ENCODE data around the gene MEGF6.

MEGF6 gene

DNA sequence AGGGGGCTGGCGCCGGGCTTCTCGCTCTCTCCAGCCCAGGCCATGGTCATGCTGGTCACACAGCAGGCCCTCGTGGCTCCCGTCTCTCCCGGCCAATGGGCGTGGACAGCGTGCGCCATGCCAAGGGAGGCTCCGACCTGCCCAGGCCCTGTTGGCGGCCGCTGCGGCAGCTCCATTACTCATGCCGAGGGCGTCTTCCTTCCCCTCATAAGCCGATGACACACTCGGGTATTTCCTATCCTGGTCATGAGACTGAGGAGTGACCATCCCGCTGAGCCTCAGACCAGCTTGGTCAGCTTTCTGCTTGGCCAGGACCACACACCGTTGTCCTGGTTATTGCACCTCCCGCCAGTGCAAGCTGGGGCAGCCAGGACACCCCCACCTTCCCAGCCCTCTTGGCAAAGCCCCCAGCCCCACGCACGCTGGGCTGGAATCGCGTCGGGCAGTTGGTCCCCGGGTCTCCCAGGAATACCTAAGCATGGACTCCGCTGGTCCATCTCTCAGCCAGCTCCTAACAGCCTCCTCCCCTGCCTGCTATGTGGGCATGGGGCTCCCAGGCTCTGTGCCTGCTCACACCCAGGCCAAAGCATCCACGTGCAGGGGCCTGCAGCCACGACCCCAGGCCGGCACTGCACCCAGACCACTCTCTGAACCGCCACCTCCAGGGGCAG, 107.0 kb downstream of the MEGF6 start:
- Histone ChIP-seq H3K27ac (no peak overlapping the region), H3K36me3 (no peaks in the 10 kb centered on the region), H3K27me3 (ENCODE audit: insufficient read depth, low read depth, severe bottlenecking) (no peaks in the 10 kb centered on the region), H3K9me3 (ENCODE audit: severe bottlenecking) (no peaks in the 10 kb centered on the region), H3K4me3 (ENCODE audit: low read depth, low read length) (no peak overlapping the region)
- TF ChIP-seq CTCF (IDR thresholded peaks at IDR 0.05; ENCODE audit: low read depth, low read length), result no peak
- DNase-seq, result no peak

GRCh38 chr1:3503525-3503886, 107.8 kb downstream of the MEGF6 start:
- H3K4me3 ChIP-seq (ENCODE audit: low read depth, low read length), result no peak overlapping the region
- TF ChIP-seq CTCF (IDR thresholded peaks at IDR 0.05; ENCODE audit: low read depth, low read length), result no peak
- no peak overlapping the region for H3K27ac ChIP-seq
- no peaks in the 10 kb centered on the region for H3K9me3 ChIP-seq (ENCODE audit: severe bottlenecking)
- no peaks in the 10 kb centered on the region for H3K27me3 ChIP-seq (ENCODE audit: insufficient read depth, low read depth, severe bottlenecking)
- DNase-seq, result no peak
- no peaks in the 10 kb centered on the region for H3K36me3 ChIP-seq

DNA sequence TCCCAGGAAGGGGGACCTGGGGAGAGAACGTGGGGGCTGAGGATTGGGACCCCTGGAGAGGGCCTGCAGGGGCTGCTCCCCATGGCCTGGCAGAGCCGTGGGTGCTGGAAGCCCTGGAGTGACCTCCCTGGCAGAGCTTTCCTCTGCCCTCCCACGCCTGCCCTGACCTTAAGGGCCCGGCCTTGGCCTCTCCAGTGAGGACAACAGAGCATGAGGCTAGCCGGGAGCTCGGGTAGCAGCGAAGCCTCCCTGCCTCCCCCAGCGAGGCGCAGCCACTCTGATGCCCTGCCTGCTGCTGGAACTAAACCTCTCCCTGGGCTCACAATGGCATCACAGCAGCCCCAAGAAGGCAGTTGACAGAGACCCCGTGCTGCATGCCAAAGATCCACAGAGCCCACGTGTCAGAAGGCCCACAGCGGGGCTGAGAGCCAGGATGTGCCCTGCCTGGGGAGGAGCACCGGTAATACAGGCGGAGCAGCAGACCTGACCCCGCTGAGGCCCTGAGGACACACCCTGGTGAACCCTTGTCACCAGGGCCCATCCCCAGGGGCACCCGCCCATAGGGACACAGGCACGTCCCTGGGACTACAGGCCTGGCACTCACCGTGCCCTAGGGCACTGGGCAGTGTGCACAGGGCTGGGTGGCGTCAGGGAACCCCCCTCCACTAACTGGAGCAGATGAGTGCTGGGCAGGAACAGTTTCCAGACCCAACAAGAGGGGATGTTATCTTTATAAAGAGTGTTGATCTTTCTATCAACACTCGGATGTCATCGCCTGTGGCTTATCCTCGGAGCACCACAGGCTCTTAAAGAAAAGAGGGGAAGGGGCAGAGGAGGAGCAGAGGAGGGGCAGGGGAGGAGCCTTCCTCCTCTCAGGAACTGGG, 108.4 kb downstream of the MEGF6 start:
- no peaks in the 10 kb centered on the region for H3K27me3 ChIP-seq (ENCODE audit: insufficient read depth, low read depth, severe bottlenecking)
- H3K36me3 ChIP-seq, result no peaks in the 10 kb centered on the region
- TF ChIP-seq CTCF (IDR thresholded peaks at IDR 0.05; ENCODE audit: low read depth, low read length), result no peak
- no peak for DNase-seq
- H3K27ac ChIP-seq, result no peak overlapping the region
- H3K4me3 ChIP-seq (ENCODE audit: low read depth, low read length), result no peak overlapping the region
- H3K9me3 ChIP-seq (ENCODE audit: severe bottlenecking), result no peaks in the 10 kb centered on the region

- peak; percentile 46 for DNase-seq
- TF ChIP-seq CTCF (IDR thresholded peaks at IDR 0.05; ENCODE audit: low read depth, low read length), result no peak
- no peak overlapping the region for H3K4me3 ChIP-seq (ENCODE audit: low read depth, low read length)
- H3K27ac ChIP-seq, result no peak overlapping the region
- H3K9me3 ChIP-seq (ENCODE audit: severe bottlenecking), result no peaks in the 10 kb centered on the region
- H3K27me3 ChIP-seq (ENCODE audit: insufficient read depth, low read depth, severe bottlenecking), result no peaks in the 10 kb centered on the region
- no peaks in the 10 kb centered on the region for H3K36me3 ChIP-seq
Observed at GRCh38 chr1:3501856-3502640, 109.3 kb downstream of the MEGF6 start.

DNA sequence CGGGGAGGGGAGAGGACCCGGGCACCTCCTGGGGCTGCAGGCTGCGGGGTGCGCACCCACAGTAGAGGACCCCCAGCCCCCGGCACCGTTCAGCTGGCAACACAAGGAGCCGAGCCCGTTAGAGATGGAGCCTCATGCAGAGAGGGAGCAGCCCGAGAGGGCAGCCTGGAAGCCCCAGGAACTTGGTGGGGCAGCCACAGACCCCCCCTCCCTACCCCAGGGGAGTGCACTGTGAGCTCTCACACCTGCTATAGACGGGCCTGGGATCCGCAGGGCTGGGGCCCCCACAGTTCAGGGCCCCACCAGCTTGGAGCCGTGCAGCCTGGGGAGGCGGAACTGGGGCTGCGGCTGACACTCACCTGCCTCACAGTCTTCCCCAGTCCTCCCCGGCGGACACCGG, 109.9 kb downstream of the MEGF6 start:
- no peaks in the 10 kb centered on the region for H3K36me3 ChIP-seq

More for the DNA sequence above, 109.9 kb downstream of the MEGF6 start:
- no peak for DNase-seq
- no peaks in the 10 kb centered on the region for H3K27me3 ChIP-seq (ENCODE audit: insufficient read depth, low read depth, severe bottlenecking)
- no peak overlapping the region for H3K27ac ChIP-seq
- TF ChIP-seq CTCF (IDR thresholded peaks at IDR 0.05; ENCODE audit: low read depth, low read length), result no peak
- no peaks in the 10 kb centered on the region for H3K9me3 ChIP-seq (ENCODE audit: severe bottlenecking)
- no peak overlapping the region for H3K4me3 ChIP-seq (ENCODE audit: low read depth, low read length)

Data from WERI-Rb-1 (cell line).